ENCODE results near the gene MAP3K5. TPM values are rescaled to one million over a fixed set of nuclear protein-coding genes. Genes with fewer than 3 reads are reported as not detected.

MAP3K5 gene
- polyA plus RNA-seq, 12 donors: 1.9 to 6.4 (median 2.3) TPM; not detected in 1

- DNase-seq: no peak
These were observed 212.5 kb downstream of the MAP3K5 start for GRCh38 chr6:136579800-136580199.

GRCh38 chr6:136576821-136577220 is 215.5 kb downstream of the MAP3K5 start:
- DNase-seq: no peak

- DNase-seq: no peak
These were observed 220.8 kb downstream of the MAP3K5 start for GRCh38 chr6:136571496-136571895.

GRCh38 chr6:136571065-136571464 is 221.2 kb downstream of the MAP3K5 start:
- DNase-seq: no peak

- DNase-seq: no peak
These were observed 224.1 kb downstream of the MAP3K5 start for GRCh38 chr6:136568129-136568528.

GRCh38 chr6:136567688-136568087 is 224.6 kb downstream of the MAP3K5 start:
- no peak for DNase-seq

- no peak for DNase-seq
These were observed 225.4 kb downstream of the MAP3K5 start for GRCh38 chr6:136566851-136567250.

GRCh38 chr6:136566007-136566487 is 226.2 kb downstream of the MAP3K5 start:
- DNase-seq: no peak

- DNase-seq: no peak
These were observed 228.1 kb downstream of the MAP3K5 start for GRCh38 chr6:136564180-136564579.

GRCh38 chr6:136563386-136564152 is 228.7 kb downstream of the MAP3K5 start:
- no peak for DNase-seq

GRCh38 chr6:136562211-136562610 is 230.1 kb downstream of the MAP3K5 start:
- no peak for DNase-seq

- no peak for DNase-seq
These were observed 239.0 kb downstream of the MAP3K5 start for GRCh38 chr6:136553166-136553787.

GRCh38 chr6:136552054-136552453 is 240.2 kb downstream of the MAP3K5 start:
- no peak for DNase-seq

- DNase-seq: no peak
These were observed 241.2 kb downstream of the MAP3K5 start for GRCh38 chr6:136551103-136551502.

- peak; percentile 14 for DNase-seq
These were observed 241.8 kb downstream of the MAP3K5 start, which contains the start of gene MAP7 for GRCh38 chr6:136550330-136551071. MAP7 (minus strand) TSS chr6:136550422; CDS start chr6:136550408, 14 bp downstream.

- DNase-seq: no peak
These were observed 242.3 kb downstream of the MAP3K5 start for GRCh38 chr6:136550045-136550329.

GRCh38 chr6:136549300-136550044 is 242.8 kb downstream of the MAP3K5 start:
- DNase-seq: no peak

- no peak for DNase-seq
These were observed 243.5 kb downstream of the MAP3K5 start for GRCh38 chr6:136548582-136549299.

GRCh38 chr6:136547871-136548270 is 244.4 kb downstream of the MAP3K5 start:
- no peak for DNase-seq

- peak; percentile 22 for DNase-seq
These were observed 244.9 kb downstream of the MAP3K5 start for GRCh38 chr6:136547336-136547735.

GRCh38 chr6:136546331-136546730 is 245.9 kb downstream of the MAP3K5 start:
- DNase-seq: no peak

Data from muscle of arm (tissue), 12 donors.